C4-2B (cell line): ENCODE data around the gene OTOG.

Experiments used
- ZFX ChIP-seq: fragments of 450-650 bp; IDR thresholded peaks from 2 replicates; pipeline ENCODE4 v1.6.1; 2017
- TF ChIP-seq, protein P1 (sequence below): fragments of 450-650 bp; conservative IDR thresholded peaks from 2 replicates; pipeline ENCODE4 v1.5.1; 2017; ENCODE audit warnings: mild to moderate bottlenecking

DNA sequence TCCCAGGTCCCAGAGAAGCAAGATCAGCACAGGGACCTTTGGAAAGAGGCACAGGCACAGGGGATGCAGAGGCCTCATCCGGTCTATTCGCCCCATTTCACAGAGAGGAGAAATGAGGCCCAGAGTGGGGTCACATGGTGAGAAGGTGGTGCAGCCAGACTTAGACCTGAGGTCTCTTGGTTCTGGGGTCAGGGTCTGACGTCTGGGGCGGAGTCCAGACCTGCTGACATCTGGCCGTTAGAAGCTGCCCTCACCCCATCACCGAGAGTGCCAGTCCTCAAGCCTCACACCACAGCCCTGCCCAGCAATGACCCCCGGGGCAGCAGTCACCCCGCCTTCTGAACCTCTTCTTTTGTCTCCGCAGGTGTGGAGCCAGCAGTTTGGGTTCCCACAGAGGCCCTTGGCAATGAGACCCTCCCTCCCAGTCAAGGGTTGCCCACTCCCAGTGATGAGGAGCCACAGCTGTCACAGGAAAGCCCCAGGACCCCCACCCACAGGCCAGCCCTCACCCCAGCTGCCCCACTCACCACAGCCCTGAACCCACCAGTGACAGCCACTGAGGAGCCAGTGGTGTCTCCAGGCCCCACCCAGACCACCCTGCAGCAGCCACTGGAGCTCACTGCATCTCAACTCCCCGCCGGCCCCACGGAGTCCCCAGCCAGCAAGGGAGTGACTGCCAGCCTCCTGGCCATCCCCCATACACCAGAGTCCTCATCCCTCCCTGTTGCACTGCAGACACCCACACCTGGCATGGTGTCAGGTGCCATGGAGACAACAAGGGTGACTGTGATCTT is 62.4 kb downstream of the OTOG start:
- TF ChIP-seq, protein P1, sequence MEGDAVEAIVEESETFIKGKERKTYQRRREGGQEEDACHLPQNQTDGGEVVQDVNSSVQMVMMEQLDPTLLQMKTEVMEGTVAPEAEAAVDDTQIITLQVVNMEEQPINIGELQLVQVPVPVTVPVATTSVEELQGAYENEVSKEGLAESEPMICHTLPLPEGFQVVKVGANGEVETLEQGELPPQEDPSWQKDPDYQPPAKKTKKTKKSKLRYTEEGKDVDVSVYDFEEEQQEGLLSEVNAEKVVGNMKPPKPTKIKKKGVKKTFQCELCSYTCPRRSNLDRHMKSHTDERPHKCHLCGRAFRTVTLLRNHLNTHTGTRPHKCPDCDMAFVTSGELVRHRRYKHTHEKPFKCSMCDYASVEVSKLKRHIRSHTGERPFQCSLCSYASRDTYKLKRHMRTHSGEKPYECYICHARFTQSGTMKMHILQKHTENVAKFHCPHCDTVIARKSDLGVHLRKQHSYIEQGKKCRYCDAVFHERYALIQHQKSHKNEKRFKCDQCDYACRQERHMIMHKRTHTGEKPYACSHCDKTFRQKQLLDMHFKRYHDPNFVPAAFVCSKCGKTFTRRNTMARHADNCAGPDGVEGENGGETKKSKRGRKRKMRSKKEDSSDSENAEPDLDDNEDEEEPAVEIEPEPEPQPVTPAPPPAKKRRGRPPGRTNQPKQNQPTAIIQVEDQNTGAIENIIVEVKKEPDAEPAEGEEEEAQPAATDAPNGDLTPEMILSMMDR, result no peak
- no peak for TF ChIP-seq ZFX
